Epithelial cell of proximal tubule (primary cell): ENCODE data around the gene ESR1. TPM values are rescaled to one million over a fixed set of nuclear protein-coding genes. Genes with fewer than 3 reads are reported as not detected.

Experiments
- DNase-seq: peaks from one replicate; pipeline ENCODE4 v3.0.0-alpha.2; 2011; ENCODE audit warnings: low read depth
- H3K4me3 ChIP-seq: 2 replicates; pipeline ENCODE4 v1.5.1; 2011; ENCODE audit warnings: low read depth, mild to moderate bottlenecking, low read length
- CTCF ChIP-seq: conservative IDR thresholded peaks from 2 replicates; pipeline ENCODE4 v1.5.1; 2012; ENCODE audit warnings: low read depth, mild to moderate bottlenecking, low read length
- total RNA-seq: library from RNA; depleted of rRNA; stranded (reverse); fragments of >200 nt; gene quantifications from 2 replicates; pipeline ENCODE4 v1.2.3, GENCODE V29; 2015

ESR1 gene
- total RNA-seq, 1 donor from 2014 or later, result not detected

DNA sequence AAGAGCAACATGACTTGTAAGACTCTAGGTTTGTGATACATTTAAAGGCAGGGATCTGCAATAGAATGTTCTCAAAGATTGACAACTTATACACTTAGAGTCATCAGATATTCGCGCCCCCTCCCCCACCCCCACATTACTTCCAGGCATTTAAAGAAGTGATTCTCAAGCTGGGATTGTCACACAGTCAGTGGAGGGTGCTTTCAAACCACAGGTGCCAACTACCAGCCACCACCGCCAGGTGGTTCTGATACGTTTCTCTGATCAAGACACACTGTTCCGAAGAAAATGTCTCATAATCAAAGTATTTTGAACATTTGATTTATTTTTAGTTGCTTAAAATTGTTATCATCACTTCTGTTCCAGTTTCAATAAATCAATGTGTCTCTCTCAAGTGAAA lies 357.5 kb downstream of the ESR1 start:
- no peak for TF ChIP-seq CTCF
- H3K4me3 ChIP-seq, result no peak overlapping the region

GRCh38 chr6:152166497-152166896 lies 359.0 kb downstream of the ESR1 start:
- no peak for DNase-seq

More for the DNA sequence above, 357.5 kb downstream of the ESR1 start:
- no peak for DNase-seq

GRCh38 chr6:152166897-152167296 lies 359.4 kb downstream of the ESR1 start:
- DNase-seq, result no peak
- no peak for TF ChIP-seq CTCF
- H3K4me3 ChIP-seq, result no peak overlapping the region

More at GRCh38 chr6:152166497-152166896, 359.0 kb downstream of the ESR1 start:
- no peak overlapping the region for H3K4me3 ChIP-seq
- TF ChIP-seq CTCF, result no peak

DNA sequence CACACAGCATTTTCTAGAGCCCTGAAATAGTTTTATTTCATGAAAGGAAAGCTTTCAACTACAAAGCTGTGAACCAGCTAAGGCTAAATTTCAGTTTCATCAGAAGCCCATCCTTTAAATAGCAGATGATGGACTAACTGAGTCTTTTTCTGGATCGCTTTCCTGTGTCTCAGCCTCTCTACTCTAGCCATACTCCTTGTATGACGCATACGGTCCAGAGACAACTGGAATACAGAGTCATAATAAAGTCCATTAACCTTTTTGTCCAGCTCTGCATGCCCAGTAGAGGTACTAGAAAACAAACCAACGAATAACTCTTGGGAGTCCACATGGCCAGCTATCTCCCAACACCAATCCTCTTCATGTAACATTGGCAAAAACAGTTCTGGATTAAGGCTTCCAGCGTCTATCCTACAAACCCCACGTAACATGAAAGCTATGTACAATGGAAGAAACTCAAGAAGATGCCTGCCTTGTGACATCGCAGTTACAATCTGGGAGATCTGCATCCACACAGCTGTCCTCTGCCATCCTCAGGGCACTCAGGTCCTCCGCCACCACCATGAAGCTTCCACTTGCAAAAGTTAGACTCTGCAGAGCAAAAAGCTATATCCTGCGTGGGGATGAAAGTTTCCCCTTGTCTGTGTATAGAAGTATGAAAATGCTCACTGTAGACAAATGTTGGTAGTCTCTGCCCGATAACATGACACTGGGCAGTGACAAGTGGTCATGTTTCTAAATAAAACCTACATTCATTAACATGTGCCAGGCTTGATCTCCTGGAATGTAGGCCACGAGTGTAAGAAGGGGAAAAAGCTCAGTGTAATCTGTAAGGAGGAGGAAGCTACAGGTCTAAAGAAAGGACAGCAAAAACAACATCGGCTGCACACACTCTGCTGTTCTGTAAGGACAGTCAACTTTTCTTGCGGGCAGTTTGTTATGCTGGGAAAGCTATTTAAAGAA lies 360.4 kb downstream of the ESR1 start:
- no peak for DNase-seq
- TF ChIP-seq CTCF, result no peak
- H3K4me3 ChIP-seq, result no peak overlapping the region

DNA sequence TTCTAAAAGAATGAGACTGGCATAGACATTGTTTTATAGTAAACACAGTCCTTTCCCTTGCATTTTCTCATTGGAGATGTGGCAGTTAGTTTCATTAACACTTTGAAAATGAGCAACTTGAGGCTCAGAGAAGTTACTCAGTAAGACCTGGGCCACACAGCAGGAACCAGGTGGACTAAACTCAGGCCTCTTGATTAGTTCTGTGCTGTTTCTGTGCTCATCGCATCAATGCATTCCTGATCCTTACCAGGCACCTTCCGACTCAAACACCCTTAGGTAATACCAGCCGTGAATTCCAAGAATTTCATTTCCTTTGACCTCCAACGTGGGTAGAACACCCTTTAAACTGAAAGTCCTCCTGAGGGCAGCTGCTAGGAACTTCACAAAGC lies 362.8 kb downstream of the ESR1 start:
- no peak for DNase-seq
- TF ChIP-seq CTCF, result no peak
- no peak overlapping the region for H3K4me3 ChIP-seq

- TF ChIP-seq CTCF, result no peak
- no peak for DNase-seq
- no peak overlapping the region for H3K4me3 ChIP-seq
Observed at GRCh38 chr6:152170702-152171667, 363.5 kb downstream of the ESR1 start.
